K562 (cell line): ENCODE data around the gene KCNMB2. TPM values are rescaled to one million over a fixed set of nuclear protein-coding genes. Genes with fewer than 3 reads are reported as not detected.

ENCODE experiments used
- ATAC-seq: fragments of 200-7000 bp; cut with Tn5 transposase; 3 replicates; pipeline ENCODE4 v1.9.1; 2020; ENCODE audit warnings: moderate library complexity
- BruUV-seq: library from RNA; stranded (reverse); fragments of 400-500 nt; replicated peaks from 2 replicates; lab custom pipeline; 2021; lab: Mats Ljungman, UMichigan
- CTCF ChIA-PET: fragments of 300-600 bp; formaldehyde crosslinking; extraction: SDS; loops from one replicate; lab custom pipeline; 2021; ENCODE audit warnings: low intra/inter-chr PET ratio; lab: Yijun Ruan, JAX
- POLR2A ChIA-PET: fragments of 300-600, 350-650 bp; sonication (Branson Sonifier 250); formaldehyde crosslinking; extraction: SDS; loops from one replicate; lab custom pipeline; 2021; ENCODE audit warnings: antibody characterized with exemption, inconsistent platforms; lab: Yijun Ruan, JAX
- DNase-seq, 4 experiments: peaks; one replicate each; pipeline versions ENCODE4 v3.0.0 to v3.0.0-alpha.2; 2011 to 2018; ENCODE audit warnings: low spot score in 3 of 4, mixed read lengths in 3 of 4; ENCODE audit errors: extremely low read depth in 1 of 4
- FAIRE-seq: peaks from 2 replicates; lab custom pipeline; 2011; peaks lifted over from hg19 to GRCh38; lab: Jason Lieb, UNC
- H2AFZ ChIP-seq: 2 replicates; pipeline ENCODE4 v1.6.0; 2011; ENCODE audit warnings: low read depth, low read length, control low read depth, inconsistent platforms
- H3K27ac ChIP-seq: fragments of 200-600 bp; 3 replicates; pipeline ENCODE4 v1.8.0; 2011; ENCODE audit warnings: low read depth, mild to moderate bottlenecking, control low read depth, inconsistent platforms, low read length, moderate library complexity, mixed read lengths; ENCODE audit errors: extremely low read depth
- H3K27me3 ChIP-seq, 2 experiments: fragments of 300-600 bp in 1 of 2; 2 replicates in 1 of 2; 3 replicates in 1 of 2; pipeline versions ENCODE4 v1.6.0 to v1.8.0; 2011; ENCODE audit warnings: inconsistent platforms in 2 of 2, low read length in 2 of 2, mild to moderate bottlenecking in 1 of 2, mixed read lengths in 1 of 2, moderate library complexity in 1 of 2; ENCODE audit not compliant: control insufficient read depth in 2 of 2, insufficient read depth in 2 of 2
- H3K36me3 ChIP-seq: fragments of 300-600 bp; 3 replicates; pipeline ENCODE4 v1.8.0; 2011; ENCODE audit warnings: mild to moderate bottlenecking, low read length, inconsistent platforms; ENCODE audit not compliant: control insufficient read depth, insufficient read depth
- H3K4me1 ChIP-seq, 2 experiments: fragments of 200-600 bp in 1 of 2; replicated peaks in 1 of 2; 2 replicates in 1 of 2; 3 replicates in 1 of 2; pipeline versions ENCODE4 v1.5.1 to v1.8.0; 2011; ENCODE audit warnings: inconsistent platforms in 2 of 2, low read length in 2 of 2, mild to moderate bottlenecking in 1 of 2, mixed read lengths in 1 of 2, moderate library complexity in 1 of 2; ENCODE audit not compliant: control insufficient read depth in 2 of 2, insufficient read depth in 2 of 2
- H3K4me2 ChIP-seq: 2 replicates; pipeline ENCODE4 v1.6.1; 2011; ENCODE audit warnings: low read length, control low read depth, inconsistent platforms, mixed read lengths; ENCODE audit not compliant: insufficient read depth
- H3K4me3 ChIP-seq: fragments of 200-600 bp; sonication (generic), shearing (Covaris generic); 2 replicates; pipeline ENCODE4 v1.5.1; 2016; ENCODE audit warnings: control low read depth, inconsistent platforms
- H3K79me2 ChIP-seq: fragments of 200-600 bp; 3 replicates; pipeline ENCODE4 v1.8.0; 2011; ENCODE audit warnings: low read length, inconsistent platforms; ENCODE audit not compliant: control insufficient read depth, insufficient read depth
- H3K9ac ChIP-seq, 2 experiments: 2 replicates each; pipeline versions ENCODE4 v1.6.0 to v1.6.1; 2011; ENCODE audit warnings: low read depth in 2 of 2, low read length in 2 of 2, control low read depth in 1 of 2, inconsistent platforms in 1 of 2, mild to moderate bottlenecking in 1 of 2, mixed read lengths in 1 of 2; ENCODE audit not compliant: insufficient read depth in 1 of 2
- H3K9me1 ChIP-seq: one replicate; pipeline ENCODE4 v1.6.0; 2011; ENCODE audit warnings: inconsistent platforms, mild to moderate bottlenecking, low read length, moderate library complexity; ENCODE audit not compliant: control insufficient read depth, insufficient read depth
- H3K9me3 ChIP-seq: replicated peaks from 2 replicates; pipeline ENCODE4 v1.5.1; 2011; ENCODE audit warnings: low read depth, low read length, inconsistent platforms; ENCODE audit not compliant: control insufficient read depth, insufficient read depth
- H4K20me1 ChIP-seq: replicated peaks from 2 replicates; pipeline ENCODE4 v1.6.1; 2011; ENCODE audit warnings: low read length, inconsistent platforms, mixed read lengths; ENCODE audit not compliant: control insufficient read depth, insufficient read depth
- ATF7 ChIP-seq: fragments of 450-650 bp; IDR thresholded peaks from 2 replicates; pipeline ENCODE4 v1.7.1; 2014; ENCODE audit warnings: mild to moderate bottlenecking, moderate library complexity
- CBX8 ChIP-seq: fragments of 200-600 bp; sonication (generic); IDR thresholded peaks from 2 replicates; pipeline ENCODE4 v1.6.1; 2012; ENCODE audit warnings: borderline replicate concordance, mixed run types, low read depth, mild to moderate bottlenecking, moderate library complexity, mixed read lengths, low read length, control low read depth, inconsistent platforms; ENCODE audit not compliant: poor library complexity, severe bottlenecking; ENCODE audit errors: extremely low read depth
- ESRRB ChIP-seq: fragments of 250-450 bp; sonication (Bioruptor Pico); IDR thresholded peaks from 2 replicates; pipeline ENCODE4 v1.5.0; 2020; ENCODE audit warnings: mild to moderate bottlenecking, moderate library complexity, borderline replicate concordance
- GATAD2A ChIP-seq: fragments of 450-650 bp; IDR thresholded peaks from 2 replicates; pipeline ENCODE4 v1.6.1; 2017
- HNRNPL ChIP-seq: fragments of 200-400 bp; formaldehyde crosslinking; IDR thresholded peaks from 2 replicates; pipeline ENCODE4 v1.6.1; 2017; ENCODE audit warnings: low read depth, mild to moderate bottlenecking, low read length
- HNRNPUL1 ChIP-seq: fragments of 200-400 bp; formaldehyde crosslinking; IDR thresholded peaks from 2 replicates; pipeline ENCODE4 v1.6.1; 2017; ENCODE audit warnings: low read length
- OTX1 ChIP-seq: fragments of 450-650 bp; formaldehyde crosslinking; IDR thresholded peaks from 2 replicates; pipeline ENCODE4 v1.4.0; 2022; ENCODE audit warnings: mild to moderate bottlenecking
- POLR3G ChIP-seq: IDR thresholded peaks from 2 replicates; pipeline ENCODE4 v1.6.1; 2011; ENCODE audit not compliant: insufficient read length, insufficient replicate concordance; ENCODE audit errors: extremely low read depth
- RBM34 ChIP-seq: fragments of 200-400 bp; formaldehyde crosslinking; IDR thresholded peaks from 2 replicates; pipeline ENCODE4 v1.6.1; 2018; ENCODE audit warnings: low read length, borderline replicate concordance; ENCODE audit not compliant: insufficient read depth
- SRF ChIP-seq, 2 experiments: fragments of 250-450, 450-650 bp in 1 of 2; sonication (Bioruptor Pico) in 1 of 2; sonication (generic) in 1 of 2; formaldehyde crosslinking; IDR thresholded peaks; 2 replicates each; pipeline versions ENCODE4 v1.5.0 to v1.5.1; 2020 to 2022; ENCODE audit warnings: mild to moderate bottlenecking in 1 of 2, missing genetic modification reagents in 1 of 2
- ZBTB17 ChIP-seq: fragments of 450-650 bp; formaldehyde crosslinking; IDR thresholded peaks from 2 replicates; pipeline ENCODE4 v1.4.0; 2020; ENCODE audit warnings: mild to moderate bottlenecking
- ZFPM2 ChIP-seq: fragments of 250-450 bp; sonication (Bioruptor Pico); IDR thresholded peaks from 2 replicates; pipeline ENCODE4 v1.5.1; 2022; ENCODE audit warnings: mild to moderate bottlenecking
- ZNF695 ChIP-seq: fragments of 450-650 bp; formaldehyde crosslinking; IDR thresholded peaks from 2 replicates; pipeline ENCODE4 v1.4.0; 2020; ENCODE audit warnings: mild to moderate bottlenecking, moderate library complexity
- ZNF785 ChIP-seq: fragments of 250-450 bp; sonication (Bioruptor Pico); IDR thresholded peaks from 2 replicates; pipeline ENCODE4 v1.4.0; 2020; ENCODE audit warnings: mild to moderate bottlenecking
- WGBS: fragments of 100-300 bp; shearing (Covaris generic); methylation state at CpG from one replicate; pipeline ENCODE4 v1.1.6; 2016; ENCODE audit warnings: low coverage, mixed read lengths; ENCODE audit not compliant: insufficient coverage; ENCODE audit errors: missing lambda C conversion rate; 5-methylcytosine and 5-hydroxymethylcytosine counted together
- in situ Hi-C: fragments of 300-500 bp; cut with MboI; formaldehyde crosslinking; loops from 4 replicates; pipeline ENCODE4 v1.15.0; 2018; ENCODE audit warnings: inconsistent platforms, mixed read lengths
- intact Hi-C: fragments of 100-400 bp; cut with micrococcal nuclease; formaldehyde crosslinking; loops from 2 replicates; pipeline ENCODE4 v1.14.2; 2022
- polyA plus RNA-seq, 8 experiments: library from polyadenylated mRNA; depleted of rRNA in 4 of 8; stranded (reverse) in 5 of 8; unstranded in 3 of 8; fragments of >200 nt; fragmentation: Nextera tagmentation in 2 of 8; fragmentation: Illumina TruSeq in 1 of 8; extraction: Ambion mirVana in 2 of 8; extraction: Trizol in 1 of 8; gene quantifications; 2 replicates each; pipeline versions ENCODE4 v1.2.1 to v1.2.3, GENCODE V29; 2011 to 2014; ENCODE audit warnings: inconsistent platforms in 1 of 8, missing spikeins in 1 of 8
- total RNA-seq, 7 experiments: library from RNA; depleted of rRNA in 6 of 7; stranded (reverse); fragments of >200 nt in 6 of 7; fragmentation: Illumina TruSeq in 2 of 7; extraction: Trizol in 2 of 7; gene quantifications; 2 replicates each; pipeline versions ENCODE4 v1.2.1 to v1.2.3, GENCODE V29; 2011 to 2021; ENCODE audit warnings: low replicate concordance in 1 of 7
- TF ChIP-seq, protein P1 (sequence below): IDR thresholded peaks from 2 replicates; pipeline ENCODE4 v1.6.1; 2011; ENCODE audit warnings: borderline replicate concordance, low read depth, mild to moderate bottlenecking, moderate library complexity, low read length; ENCODE audit not compliant: insufficient read depth, poor library complexity, severe bottlenecking
- TF ChIP-seq, protein P2 (sequence below): fragments of 250-450 bp; sonication (Bioruptor Pico); IDR thresholded peaks from 2 replicates; pipeline ENCODE4 v1.8.0; 2022; ENCODE audit warnings: inconsistent platforms
- TF ChIP-seq, protein P3 (sequence below): sonication (generic); formaldehyde crosslinking; IDR thresholded peaks from 2 replicates; pipeline ENCODE4 v1.8.1; 2023; ENCODE audit warnings: mild to moderate bottlenecking, missing genetic modification reagents, moderate library complexity

The KCNMB2 gene
- total and polyA plus RNA-seq, 9 of the 15 experiments (the other 6 are each of a cell fraction or from before 2014, with no cell fraction given): 0.04 to 0.15 TPM; not detected in 7

DNA sequence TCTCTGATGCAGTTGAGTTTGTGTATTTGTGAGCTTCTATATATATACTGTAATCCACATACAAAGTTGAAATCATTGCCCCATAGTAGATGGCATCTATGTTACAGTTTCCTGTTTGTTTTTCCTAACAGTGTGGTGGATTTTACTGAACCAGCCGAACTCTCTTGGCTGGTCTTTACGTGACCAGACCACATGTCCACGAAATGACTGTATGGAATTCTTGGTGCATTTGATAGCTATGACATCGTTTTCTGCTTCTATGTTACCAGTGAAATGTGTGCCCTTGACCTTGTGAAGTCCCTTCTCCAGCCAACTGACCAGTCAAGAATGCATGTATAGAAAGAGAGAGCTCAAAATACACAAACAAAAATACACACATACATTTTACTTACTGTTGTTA lies 1.8 kb downstream of the KCNMB2 start:
- DNase-seq (no peak), ATAC-seq (no peak), FAIRE-seq (no peak)
- H3K36me3 ChIP-seq: no peaks in the 10 kb centered on the region
- no peaks in the 10 kb centered on the region for H3K79me2 ChIP-seq
- H3K4me3 ChIP-seq: no peak overlapping the region
- in situ Hi-C loops (no loop called here), intact Hi-C loops (no loop called here)
- H3K4me1 ChIP-seq: no peaks in the 10 kb centered on the region
- ChIA-PET POLR2A (interaction anchor here (0.7 kb wide), 1 partner anchor 53 kb away, joined by 3 read pairs; no protein-coding TSS in a partner anchor), CTCF (no interaction called here)
- no peaks in the 10 kb centered on the region for H3K9me3 ChIP-seq
- no peak overlapping the region for H2AFZ ChIP-seq
- 0% methylated on average over 4 of the region's 4 CpGs for WGBS
- H3K27me3 ChIP-seq: no peaks in the 10 kb centered on the region
- H3K4me2 ChIP-seq: no peak overlapping the region
- BruUV-seq: no TSS peak
- H3K9me1 ChIP-seq: no peaks in the 10 kb centered on the region
- H3K9ac ChIP-seq: no peak overlapping the region
- no peak overlapping the region for H3K27ac ChIP-seq
- H4K20me1 ChIP-seq: no peaks in the 10 kb centered on the region
- TF ChIP-seq ZNF695 (CRISPR knock-in tag) (no peak), SRF (CRISPR knock-in tag; IDR thresholded peaks at IDR 0.05) (no peak), ZBTB17 (CRISPR knock-in tag) (no peak), OTX1 (CRISPR knock-in tag) (no peak), HNRNPUL1 (no peak), CBX8 (no peak), ATF7 (no peak), RBM34 (no peak), HNRNPL (no peak), ZFPM2 (no peak), POLR3G (no peak), ESRRB (CRISPR knock-in tag) (no peak), ZNF785 (CRISPR knock-in tag) (no peak), GATAD2A (no peak)
- TF ChIP-seq, protein P1, sequence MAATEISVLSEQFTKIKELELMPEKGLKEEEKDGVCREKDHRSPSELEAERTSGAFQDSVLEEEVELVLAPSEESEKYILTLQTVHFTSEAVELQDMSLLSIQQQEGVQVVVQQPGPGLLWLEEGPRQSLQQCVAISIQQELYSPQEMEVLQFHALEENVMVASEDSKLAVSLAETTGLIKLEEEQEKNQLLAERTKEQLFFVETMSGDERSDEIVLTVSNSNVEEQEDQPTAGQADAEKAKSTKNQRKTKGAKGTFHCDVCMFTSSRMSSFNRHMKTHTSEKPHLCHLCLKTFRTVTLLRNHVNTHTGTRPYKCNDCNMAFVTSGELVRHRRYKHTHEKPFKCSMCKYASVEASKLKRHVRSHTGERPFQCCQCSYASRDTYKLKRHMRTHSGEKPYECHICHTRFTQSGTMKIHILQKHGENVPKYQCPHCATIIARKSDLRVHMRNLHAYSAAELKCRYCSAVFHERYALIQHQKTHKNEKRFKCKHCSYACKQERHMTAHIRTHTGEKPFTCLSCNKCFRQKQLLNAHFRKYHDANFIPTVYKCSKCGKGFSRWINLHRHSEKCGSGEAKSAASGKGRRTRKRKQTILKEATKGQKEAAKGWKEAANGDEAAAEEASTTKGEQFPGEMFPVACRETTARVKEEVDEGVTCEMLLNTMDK: no peak
- TF ChIP-seq, protein P2, sequence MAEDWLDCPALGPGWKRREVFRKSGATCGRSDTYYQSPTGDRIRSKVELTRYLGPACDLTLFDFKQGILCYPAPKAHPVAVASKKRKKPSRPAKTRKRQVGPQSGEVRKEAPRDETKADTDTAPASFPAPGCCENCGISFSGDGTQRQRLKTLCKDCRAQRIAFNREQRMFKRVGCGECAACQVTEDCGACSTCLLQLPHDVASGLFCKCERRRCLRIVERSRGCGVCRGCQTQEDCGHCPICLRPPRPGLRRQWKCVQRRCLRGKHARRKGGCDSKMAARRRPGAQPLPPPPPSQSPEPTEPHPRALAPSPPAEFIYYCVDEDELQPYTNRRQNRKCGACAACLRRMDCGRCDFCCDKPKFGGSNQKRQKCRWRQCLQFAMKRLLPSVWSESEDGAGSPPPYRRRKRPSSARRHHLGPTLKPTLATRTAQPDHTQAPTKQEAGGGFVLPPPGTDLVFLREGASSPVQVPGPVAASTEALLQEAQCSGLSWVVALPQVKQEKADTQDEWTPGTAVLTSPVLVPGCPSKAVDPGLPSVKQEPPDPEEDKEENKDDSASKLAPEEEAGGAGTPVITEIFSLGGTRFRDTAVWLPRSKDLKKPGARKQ (CRISPR knock-in tag): no peak
- TF ChIP-seq, protein P3, sequence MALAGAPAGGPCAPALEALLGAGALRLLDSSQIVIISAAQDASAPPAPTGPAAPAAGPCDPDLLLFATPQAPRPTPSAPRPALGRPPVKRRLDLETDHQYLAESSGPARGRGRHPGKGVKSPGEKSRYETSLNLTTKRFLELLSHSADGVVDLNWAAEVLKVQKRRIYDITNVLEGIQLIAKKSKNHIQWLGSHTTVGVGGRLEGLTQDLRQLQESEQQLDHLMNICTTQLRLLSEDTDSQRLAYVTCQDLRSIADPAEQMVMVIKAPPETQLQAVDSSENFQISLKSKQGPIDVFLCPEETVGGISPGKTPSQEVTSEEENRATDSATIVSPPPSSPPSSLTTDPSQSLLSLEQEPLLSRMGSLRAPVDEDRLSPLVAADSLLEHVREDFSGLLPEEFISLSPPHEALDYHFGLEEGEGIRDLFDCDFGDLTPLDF (CRISPR knock-in tag): no peak
